HG02852 (cell line): ENCODE results near the gene DNM2.

Experiments
- ATAC-seq: cut with Tn5 transposase; IDR thresholded peaks from one replicate; pipeline ENCODE4 v1.9.1; 2021; ENCODE audit warnings: mild to moderate bottlenecking, moderate library complexity; ENCODE audit not compliant: unreplicated experiment

The DNM2 gene

DNA sequence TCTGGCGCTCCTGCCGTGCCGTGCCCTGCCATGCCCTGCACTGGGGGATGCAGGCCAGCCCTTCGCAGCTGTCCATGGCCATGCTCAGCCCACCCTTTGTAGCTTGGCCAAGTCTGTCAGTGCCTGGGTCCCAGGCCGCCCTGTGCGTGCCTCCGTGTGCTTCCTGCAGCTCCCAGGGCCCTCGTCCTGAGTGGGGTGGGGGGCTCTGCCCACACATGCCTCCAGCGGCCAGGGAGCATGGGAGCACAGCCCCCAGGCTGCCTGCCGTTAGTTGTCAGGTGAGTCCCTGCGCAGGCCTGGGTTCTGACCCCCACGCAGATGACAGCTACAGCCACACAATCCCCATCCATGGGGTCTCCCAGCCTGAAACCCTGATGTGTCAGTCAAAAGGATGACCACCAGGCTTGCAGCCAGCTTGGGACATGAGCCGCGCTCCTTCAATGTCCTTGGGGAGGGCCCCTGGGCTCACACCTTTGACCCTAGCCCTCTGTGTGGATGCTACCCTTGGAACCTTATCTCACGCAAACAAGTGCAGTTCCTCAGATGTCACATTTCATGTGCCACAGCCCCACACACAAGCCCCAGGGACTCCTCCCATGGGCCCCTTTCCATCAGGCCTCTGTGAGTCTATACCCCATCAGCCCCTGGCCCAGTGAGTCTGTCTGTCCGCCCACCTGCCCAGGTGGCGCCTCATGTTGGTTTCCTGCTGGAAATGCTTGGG lies 93.7 kb downstream of the DNM2 start:
- ATAC-seq: no peak

DNA sequence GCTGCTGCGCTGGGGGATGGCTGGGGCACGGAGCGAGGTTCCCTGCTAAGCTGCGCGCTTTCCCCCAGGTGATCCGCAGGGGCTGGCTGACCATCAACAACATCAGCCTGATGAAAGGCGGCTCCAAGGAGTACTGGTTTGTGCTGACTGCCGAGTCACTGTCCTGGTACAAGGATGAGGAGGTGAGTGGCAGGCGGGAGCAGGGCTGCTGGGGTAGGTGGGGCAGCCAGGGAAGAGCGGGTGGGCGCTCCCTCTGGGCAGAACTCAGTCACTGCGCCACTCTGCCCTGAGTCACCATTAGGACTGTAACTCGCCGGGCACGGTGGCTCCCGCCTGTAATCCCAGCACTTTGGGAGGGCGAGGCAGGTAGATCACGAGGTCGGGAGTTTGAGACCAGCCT lies 94.3 kb downstream of the DNM2 start:
- ATAC-seq: no peak

DNA sequence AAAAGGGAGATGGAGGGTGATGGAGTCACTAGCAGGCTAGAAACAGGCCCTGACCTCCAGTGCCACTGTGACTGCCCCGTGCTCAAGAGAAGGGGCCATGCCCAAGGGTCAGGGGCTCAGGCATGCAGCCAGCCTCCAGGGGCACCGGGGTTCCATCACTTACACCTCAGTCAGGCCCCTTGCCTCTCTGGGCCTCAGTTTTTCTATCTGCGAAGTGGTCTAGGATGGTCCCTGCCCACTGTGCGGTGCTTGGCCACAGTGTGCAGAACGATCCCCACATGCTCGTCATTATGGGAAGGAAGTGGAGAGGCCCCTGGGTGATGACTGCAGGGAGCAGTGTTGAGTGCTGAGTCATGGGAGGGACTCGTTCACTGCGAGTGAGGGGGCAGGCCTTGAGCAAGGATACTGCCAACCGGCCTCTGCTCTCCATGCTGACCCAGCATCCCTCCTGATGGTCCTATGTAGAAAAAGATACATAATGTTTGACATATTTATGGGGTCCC lies 95.1 kb downstream of the DNM2 start:
- ATAC-seq: no peak

DNA sequence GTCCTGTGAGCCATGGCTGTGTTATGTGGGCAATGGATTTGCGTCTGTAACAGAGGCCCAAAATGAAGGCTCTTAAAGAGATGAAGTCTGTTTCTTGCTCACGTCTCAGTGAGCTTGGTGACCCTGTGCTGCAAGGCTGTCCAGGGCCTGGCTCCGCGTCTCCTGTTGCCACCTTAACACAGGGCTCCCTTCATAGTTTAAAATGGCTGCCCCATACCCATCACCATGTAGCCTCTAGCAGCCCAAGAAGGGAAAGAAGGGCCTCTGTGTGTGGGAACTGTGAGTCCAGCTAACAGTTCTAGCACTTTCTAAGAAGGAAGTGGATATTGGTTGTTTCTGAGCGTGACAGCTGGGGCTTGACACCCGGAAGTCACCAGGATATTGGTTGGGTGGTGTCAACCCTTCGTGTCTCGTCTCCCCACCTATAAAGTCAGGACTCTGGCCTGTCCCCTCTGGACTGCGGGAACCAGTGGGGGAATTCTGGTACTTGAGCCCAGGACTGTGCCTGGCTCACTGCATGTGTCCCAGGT lies 97.2 kb downstream of the DNM2 start:
- no peak for ATAC-seq

DNA sequence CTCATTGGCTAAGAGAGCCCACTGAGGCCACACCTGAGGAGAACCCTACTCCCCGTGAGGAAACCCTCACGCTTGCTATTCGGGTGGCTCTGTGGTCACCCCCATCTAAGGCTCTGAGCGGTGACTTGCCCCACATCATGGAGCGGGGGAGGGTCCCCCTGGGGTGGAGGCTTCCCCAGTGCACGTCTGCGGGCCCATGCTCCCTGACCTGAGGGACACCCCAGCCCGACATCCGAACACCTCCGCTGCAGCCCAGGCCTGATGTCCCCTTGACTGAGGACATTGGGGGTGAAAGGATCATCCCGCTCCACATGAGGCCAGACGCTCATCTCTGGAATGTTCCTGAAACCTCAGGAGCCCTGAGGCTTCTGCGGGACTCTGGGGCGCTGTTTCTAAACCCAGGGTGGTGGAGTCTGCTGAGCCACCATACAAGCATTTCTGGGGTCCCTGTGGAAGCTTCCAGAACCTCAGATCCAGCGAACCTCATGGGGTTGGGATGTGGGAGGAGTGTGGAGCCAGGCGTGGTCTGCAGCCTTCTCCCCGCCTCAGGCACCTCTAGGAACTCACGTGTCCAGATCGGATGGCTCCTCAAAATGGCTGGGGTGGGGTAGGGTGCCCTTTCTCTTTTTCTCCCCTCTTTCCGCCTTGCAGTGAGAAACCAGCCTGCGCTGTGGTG lies 98.2 kb downstream of the DNM2 start:
- ATAC-seq: no peak

DNA sequence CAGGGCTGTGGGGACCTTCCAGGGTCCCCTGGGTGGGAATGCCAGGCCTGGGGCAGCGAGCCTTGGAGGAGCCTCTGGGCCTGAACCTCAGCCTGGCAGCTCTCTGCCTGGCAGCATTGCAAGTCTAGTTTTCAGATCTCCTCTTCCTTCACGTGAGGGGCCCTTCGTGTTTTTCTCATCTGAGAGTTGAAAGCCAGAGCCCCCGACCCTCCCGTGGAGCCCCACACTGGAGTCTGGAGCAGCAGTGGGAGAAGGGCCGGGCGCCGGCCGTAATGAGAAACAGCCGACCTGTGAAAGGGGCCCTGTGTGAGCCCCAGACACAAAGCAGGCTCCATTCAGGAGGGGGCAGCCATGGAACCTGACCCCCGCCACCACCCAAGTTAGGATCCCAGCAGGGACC lies 98.8 kb downstream of the DNM2 start:
- no peak for ATAC-seq

DNA sequence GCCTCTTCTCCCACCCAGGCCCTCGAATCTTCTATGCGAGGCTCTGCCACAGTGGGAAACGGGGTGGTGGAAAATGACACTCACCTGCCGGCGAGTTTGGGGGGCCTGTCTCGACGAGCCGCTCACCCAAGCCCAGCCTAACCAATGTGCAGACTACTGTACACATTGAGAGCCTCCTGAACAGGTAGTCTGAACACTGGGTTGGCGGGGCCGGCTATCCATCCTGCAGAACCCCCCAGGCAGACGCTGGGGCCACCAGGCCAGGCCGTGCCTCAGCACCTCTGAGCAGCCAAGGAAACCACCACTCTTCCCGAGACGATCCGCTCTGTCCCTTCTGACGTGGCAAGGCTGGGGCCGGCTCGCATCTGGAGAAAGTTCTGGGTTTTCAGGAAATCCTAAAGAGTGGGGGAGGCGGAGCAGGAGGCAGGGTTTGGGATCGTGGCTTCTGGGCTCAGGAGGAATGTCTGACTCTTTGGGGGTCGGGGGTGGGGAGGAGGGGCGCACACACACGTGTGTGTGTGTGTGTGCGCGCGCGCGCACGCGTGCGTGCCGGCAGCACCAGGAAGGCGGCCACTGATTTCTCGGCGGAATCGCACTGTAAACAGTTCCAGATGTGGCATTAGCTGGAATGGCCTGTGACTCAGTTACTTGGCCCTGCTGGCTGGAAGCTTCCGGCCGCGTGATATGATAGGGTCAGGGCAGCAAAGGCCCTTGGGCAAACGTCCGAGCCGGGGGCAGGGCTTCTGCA lies 99.6 kb downstream of the DNM2 start:
- ATAC-seq: no peak

DNA sequence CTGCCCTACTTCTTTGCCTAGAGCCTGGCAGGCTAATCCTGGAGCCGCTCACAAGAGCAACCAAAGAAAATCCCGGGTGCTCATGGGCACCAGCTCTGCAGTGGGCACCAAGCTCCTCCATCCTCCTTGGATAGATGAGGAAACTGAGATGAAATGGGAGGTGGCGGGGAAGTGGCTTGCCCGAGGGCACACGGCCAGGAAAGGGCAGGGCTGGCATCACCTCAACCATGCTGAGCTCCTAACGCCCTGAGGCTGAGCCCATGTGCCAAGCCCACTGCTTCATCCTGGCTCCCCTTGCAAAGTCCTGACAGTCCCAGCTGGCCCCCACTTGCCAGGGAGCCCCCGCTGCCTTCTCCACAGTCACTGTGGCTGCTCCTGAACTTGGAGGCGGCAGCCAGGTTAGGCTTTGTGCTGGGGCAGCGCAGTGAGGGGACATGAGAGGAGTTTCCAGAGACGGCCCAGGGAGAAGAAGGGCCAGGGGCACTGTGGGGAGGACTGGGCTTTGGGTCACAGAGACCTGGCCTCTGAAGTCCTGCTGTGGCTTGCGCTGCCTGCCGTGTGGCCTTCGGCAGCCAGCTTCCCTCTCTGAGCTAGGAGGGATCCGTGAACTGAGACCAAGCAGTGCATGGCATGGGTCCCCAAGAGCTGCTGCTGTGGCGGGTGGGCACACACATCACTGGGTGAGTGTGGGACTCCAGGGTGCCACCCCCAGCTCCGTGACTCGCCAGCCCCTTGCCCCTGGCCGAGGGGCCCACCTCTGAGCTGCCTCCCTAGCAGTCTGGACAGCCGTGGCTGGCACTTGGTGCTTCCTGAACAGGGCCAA lies 100.6 kb downstream of the DNM2 start:
- no peak for ATAC-seq

DNA sequence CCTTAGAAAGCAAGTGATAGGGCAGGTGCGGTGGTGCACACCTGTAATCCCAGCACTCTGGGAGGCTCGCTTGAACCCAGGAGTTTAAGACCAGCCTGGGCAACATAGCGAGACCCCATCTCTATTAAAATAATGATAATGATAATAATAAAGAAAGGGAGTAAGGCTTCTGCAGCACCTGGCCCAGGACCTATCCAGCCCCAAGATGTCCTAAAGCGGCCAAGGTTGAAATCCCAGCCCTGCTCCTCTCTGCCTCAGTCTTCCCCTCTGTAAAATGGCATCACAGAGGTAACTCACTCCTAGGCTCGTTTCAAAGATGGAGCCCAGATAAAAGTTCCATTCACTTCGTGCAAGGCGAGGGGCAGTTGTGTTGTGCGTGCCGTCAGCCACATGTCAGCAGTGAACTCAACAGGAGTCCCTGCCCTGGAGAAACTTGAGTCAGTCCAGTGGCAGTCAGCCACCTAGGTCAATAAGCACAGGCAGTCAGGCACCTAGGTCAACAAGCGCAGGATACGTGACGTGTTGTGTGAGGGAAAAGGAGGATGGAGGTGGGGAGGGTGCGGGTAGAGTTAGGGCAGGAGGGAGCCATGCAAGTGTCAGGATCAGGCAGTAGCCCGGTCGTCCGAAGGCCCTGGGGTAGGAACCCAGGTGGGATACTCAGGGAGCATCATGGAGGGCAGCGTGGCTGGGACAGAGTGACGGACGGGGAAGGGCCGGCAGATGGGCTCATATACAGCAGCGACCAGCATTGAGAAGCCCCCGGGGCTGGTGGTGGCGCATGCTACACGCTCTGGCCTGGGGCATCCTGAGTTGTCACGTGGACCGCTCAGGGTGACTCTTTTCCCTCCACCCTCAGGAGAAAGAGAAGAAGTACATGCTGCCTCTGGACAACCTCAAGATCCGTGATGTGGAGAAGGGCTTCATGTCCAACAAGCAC lies 101.5 kb downstream of the DNM2 start:
- no peak for ATAC-seq

DNA sequence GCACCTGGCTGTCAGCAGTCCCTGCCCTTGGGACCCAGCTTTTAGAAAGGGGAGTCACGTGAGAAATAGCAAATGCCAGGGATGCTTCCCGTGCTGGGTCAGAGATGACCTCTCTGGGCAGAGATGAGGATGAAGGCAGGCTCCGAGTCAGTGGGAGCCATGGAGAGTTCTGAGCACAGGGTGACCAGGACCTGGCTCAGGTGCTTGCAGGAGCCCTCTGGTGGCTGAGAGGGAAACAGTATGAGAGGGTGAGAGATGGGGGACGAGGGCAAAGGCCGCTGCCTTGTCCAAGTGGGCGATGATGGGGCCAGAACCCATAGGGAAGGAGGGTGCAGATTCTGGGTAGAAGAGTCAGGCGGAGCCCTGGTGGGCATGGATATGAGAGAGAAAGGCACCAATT lies 102.3 kb downstream of the DNM2 start:
- ATAC-seq: no peak

DNA sequence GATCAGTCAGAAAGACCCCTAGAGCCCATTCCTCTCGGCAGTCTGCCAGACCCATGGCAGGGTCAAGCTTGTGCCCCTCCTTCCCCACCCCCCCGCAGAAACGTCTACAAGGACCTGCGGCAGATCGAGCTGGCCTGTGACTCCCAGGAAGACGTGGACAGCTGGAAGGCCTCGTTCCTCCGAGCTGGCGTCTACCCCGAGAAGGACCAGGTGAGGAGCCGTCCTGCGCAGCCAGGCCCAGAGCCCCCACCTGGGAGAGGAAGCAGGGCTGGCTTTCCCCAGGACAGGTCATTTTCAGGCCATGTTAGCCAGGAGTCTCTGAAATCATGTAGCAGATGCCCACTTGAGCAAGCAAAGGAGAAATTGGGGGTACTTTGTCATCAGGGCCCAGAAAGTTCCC lies 105.8 kb downstream of the DNM2 start:
- ATAC-seq: no peak

DNA sequence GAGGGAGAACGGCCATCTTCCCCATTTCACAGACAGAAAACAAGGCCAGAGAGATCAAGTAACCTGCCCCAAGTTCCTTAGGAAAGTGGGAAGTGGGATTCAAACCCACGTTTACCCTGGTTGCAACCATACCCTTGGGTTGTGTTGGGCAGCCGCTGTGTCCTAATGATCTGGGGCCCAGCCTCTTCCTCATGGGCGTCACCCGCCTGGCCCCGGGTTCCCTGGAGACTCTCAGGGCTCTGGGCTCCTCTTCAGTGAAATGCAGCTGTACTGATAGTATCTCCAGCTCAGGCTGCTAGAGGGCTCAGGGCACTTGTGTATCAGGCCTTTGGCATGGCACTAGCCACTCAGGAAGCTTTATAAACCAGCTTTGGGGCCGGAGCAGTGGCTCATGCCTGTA lies 108.4 kb downstream of the DNM2 start:
- no peak for ATAC-seq

DNA sequence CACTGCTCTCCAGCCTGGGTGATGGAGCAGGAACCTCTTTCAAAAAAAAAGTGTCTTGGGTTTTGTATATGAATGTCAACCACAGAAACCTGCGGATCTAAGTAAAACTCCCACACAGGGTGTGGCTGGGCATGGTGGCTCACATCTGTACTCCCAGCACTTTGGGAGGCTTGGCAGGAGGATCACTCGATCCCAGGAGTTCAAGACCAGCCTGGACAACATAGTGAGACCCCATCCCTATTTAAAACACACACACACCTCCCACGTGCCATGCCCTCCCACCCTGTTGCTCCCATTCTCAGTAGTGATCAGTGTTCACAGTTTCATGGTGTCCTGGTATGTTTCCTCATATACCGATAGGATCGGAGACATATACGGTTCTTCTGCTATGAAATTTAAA lies 109.0 kb downstream of the DNM2 start:
- no peak for ATAC-seq

DNA sequence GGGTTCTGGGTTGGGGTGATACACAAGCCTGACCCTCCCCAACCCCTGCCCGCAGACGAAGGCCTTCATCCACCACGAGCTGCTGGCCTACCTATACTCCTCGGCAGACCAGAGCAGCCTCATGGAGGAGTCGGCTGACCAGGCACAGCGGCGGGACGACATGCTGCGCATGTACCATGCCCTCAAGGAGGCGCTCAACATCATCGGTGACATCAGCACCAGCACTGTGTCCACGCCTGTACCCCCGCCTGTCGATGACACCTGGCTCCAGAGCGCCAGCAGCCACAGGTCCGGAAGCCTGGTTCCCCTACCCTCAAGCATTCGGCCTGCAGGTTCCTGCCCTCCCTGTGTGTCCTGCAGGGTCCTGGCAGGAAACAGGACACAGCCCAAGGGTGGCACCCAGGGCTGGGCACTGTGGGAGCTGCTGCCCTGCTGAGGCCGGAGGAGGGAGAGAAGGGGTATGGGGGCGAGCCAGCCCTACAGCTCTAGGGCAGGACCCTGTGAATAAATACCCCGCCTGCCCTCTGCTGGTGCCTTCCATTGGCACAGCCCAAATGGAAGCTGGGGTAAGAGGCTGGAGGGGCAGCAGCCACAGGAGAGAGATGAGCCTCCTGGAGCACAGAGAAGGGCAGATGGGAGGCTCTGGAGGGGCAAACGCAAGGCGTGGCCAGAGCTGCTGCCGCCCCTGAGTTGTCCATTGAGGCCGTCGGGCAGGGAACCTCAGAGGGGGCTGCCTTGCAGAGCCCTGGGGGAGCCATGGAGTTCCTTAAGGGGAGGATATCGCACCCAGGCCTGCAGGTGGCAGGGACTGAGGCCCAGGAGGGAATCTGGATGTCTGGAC lies 111.3 kb downstream of the DNM2 start:
- ATAC-seq: no peak

DNA sequence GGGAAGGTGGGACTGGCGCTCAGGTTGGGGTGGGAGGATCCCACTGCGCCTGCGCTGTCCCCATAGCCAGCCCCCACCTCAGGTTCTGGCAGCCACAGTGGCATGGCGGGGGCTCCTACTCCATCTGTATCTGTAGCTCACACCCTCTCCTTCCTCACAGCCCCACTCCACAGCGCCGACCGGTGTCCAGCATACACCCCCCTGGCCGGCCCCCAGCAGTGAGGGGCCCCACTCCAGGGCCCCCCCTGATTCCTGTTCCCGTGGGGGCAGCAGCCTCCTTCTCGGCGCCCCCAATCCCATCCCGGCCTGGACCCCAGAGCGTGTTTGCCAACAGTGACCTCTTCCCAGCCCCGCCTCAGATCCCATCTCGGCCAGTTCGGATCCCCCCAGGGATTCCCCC lies 112.1 kb downstream of the DNM2 start:
- ATAC-seq: no peak

DNA sequence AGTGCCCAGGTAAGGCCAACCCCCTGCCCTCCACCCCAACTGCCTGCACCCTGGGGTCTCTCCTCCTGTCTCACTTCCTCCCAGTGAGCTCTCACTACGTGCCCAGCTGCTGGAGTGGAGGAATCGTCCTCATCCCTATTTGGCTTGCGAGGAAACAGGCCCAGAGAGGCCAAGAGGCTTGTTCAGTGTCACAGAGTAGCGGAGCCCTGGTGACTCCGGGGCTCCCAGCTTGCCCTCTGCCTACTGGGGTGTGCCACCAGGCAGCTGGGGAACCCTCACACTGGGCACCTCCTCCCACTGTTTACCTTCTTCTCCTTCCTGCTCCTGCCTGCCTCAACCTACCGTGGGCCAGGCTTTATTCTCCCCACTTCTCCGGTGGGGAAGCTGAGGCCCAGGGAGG lies 112.5 kb downstream of the DNM2 start:
- no peak for ATAC-seq

DNA sequence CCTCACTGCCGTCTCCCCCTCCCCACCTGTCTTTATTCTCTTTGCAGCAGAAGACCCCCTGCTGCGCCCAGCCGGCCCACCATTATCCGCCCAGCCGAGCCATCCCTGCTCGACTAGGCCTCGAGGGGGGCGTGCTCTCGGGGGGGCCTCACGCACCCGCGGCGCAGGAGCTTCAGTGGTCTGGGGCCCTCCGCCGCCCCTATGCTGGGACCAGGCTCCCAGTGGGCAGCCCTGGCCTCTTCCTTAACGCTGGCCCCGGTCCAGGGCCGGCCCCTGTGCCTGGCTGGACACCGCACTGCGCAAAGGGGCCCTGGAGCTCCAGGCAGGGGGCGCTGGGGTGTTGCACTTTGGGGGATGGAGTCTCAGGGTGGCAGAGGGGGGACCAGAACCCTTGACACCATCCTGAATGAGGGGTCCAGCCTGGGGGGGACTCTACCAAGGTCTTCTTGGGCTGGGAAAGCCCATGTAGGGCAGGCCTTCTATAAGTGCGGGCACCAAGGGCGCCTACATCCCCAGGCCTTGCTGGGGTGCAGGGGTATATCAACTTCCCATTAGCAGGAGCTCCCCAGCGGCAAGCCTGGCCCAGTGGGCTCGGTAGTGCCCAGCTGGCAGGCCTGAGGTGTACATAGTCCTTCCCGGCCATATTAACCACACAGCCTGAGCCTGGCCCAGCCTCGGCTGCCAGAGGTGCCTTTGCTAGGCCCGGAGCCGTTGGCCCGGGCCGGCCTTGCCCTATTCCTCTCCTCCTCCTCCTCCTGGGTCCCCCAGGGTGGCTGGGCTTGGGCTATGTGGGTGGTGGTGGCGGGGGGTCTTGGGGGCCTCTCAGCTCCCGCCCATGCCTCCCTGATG lies 113.3 kb downstream of the DNM2 start:
- no peak for ATAC-seq
